NCI-H226 (cell line): ENCODE measurements around the gene ZNF500.

Source experiments
- DNase-seq: peaks from one replicate; pipeline ENCODE4 v3.0.0-alpha.2; 2015

Gene ZNF500

GRCh38 chr16:4766875-4767628 lies at the start of gene ZNF500:
ZNF500 (minus strand) TSS chr16:4767162; CDS start chr16:4765978, 1,184 bp downstream.
- peak; percentile 94 for DNase-seq

- DNase-seq = no peak
These were observed 47.7 kb upstream of the ZNF500 start for GRCh38 chr16:4814542-4815173.

GRCh38 chr16:4814046-4814445 lies 47.1 kb upstream of the ZNF500 start:
- DNase-seq = no peak

- no peak for DNase-seq
These were observed 46.5 kb upstream of the ZNF500 start for GRCh38 chr16:4813251-4814003.

GRCh38 chr16:4811773-4812172 lies 44.8 kb upstream of the ZNF500 start:
- DNase-seq = no peak

GRCh38 chr16:4811242-4811641 lies 44.3 kb upstream of the ZNF500 start:
- no peak for DNase-seq

GRCh38 chr16:4806280-4806679 lies 39.3 kb upstream of the ZNF500 start:
- DNase-seq = no peak

GRCh38 chr16:4805231-4805630 lies 38.3 kb upstream of the ZNF500 start:
- DNase-seq = no peak

- no peak for DNase-seq
These were observed 37.2 kb upstream of the ZNF500 start for GRCh38 chr16:4803898-4804762.

- DNase-seq = no peak
These were observed 36.5 kb upstream of the ZNF500 start for GRCh38 chr16:4803401-4803844.

GRCh38 chr16:4802659-4803287 lies 35.8 kb upstream of the ZNF500 start:
- DNase-seq = peak; percentile 91

- DNase-seq = peak; percentile 82
These were observed 35.1 kb upstream of the ZNF500 start, which contains the start of gene ROGDI for GRCh38 chr16:4801962-4802658. ROGDI (minus strand) TSS chr16:4802633; CDS start chr16:4802571, 62 bp downstream.

- DNase-seq = no peak
These were observed 34.3 kb upstream of the ZNF500 start for GRCh38 chr16:4801051-4801961.

- no peak for DNase-seq
These were observed 33.5 kb upstream of the ZNF500 start for GRCh38 chr16:4800290-4801041.

- DNase-seq = no peak
These were observed 32.4 kb upstream of the ZNF500 start for GRCh38 chr16:4799171-4799855.

- DNase-seq = no peak
These were observed 31.5 kb upstream of the ZNF500 start for GRCh38 chr16:4798456-4798855.

- no peak for DNase-seq
These were observed 30.9 kb upstream of the ZNF500 start for GRCh38 chr16:4797805-4798252.

- DNase-seq = no peak
These were observed 30.2 kb upstream of the ZNF500 start for GRCh38 chr16:4796982-4797804.
